ENCODE measurements around the gene DOCK9.

Gene DOCK9

GRCh38 chr13:98803921-98804320, 173.9 kb downstream of the DOCK9 start:
- Histone ChIP-seq H3K4me1 (ENCODE audit: insufficient read depth, low read length) (peaks cover 18% of the 10 kb centered on the region; the same call in 1 of the 2 replicates), H3K36me3 (ENCODE audit: insufficient read depth, low read depth, low read length) (no peaks in the 10 kb centered on the region), H3K27me3 (ENCODE audit: insufficient read depth, low read length) (no peaks in the 10 kb centered on the region), H3K9me3 (ENCODE audit: insufficient read depth, low read depth, low read length) (no peaks in the 10 kb centered on the region), H3K4me3 (ENCODE audit: low read length) (no peak overlapping the region), H3K9ac (ENCODE audit: low read depth, low read length) (no peak overlapping the region), H3K27ac (ENCODE audit: low read length) (no peak overlapping the region)

GRCh38 chr13:98803111-98803561, 174.7 kb downstream of the DOCK9 start:
- Histone ChIP-seq H3K36me3 (ENCODE audit: insufficient read depth, low read depth, low read length) (no peaks in the 10 kb centered on the region), H3K27ac (ENCODE audit: low read length) (no peak overlapping the region), H3K9me3 (ENCODE audit: insufficient read depth, low read depth, low read length) (no peaks in the 10 kb centered on the region), H3K27me3 (ENCODE audit: insufficient read depth, low read length) (no peaks in the 10 kb centered on the region), H3K9ac (ENCODE audit: low read depth, low read length) (no peak overlapping the region), H3K4me1 (ENCODE audit: insufficient read depth, low read length) (peaks cover 14% of the 10 kb centered on the region; the same call in 1 of the 2 replicates), H3K4me3 (ENCODE audit: low read length) (no peak overlapping the region)

- Histone ChIP-seq H3K4me3 (ENCODE audit: low read length) (no peak overlapping the region), H3K36me3 (ENCODE audit: insufficient read depth, low read depth, low read length) (no peaks in the 10 kb centered on the region), H3K9ac (ENCODE audit: low read depth, low read length) (no peak overlapping the region), H3K4me1 (ENCODE audit: insufficient read depth, low read length) (peaks cover 8% of the 10 kb centered on the region; the same call in 1 of the 2 replicates), H3K27me3 (ENCODE audit: insufficient read depth, low read length) (no peaks in the 10 kb centered on the region), H3K27ac (ENCODE audit: low read length) (no peak overlapping the region), H3K9me3 (ENCODE audit: insufficient read depth, low read depth, low read length) (no peaks in the 10 kb centered on the region)
These were observed 175.3 kb downstream of the DOCK9 start for GRCh38 chr13:98802559-98802958.

DNA sequence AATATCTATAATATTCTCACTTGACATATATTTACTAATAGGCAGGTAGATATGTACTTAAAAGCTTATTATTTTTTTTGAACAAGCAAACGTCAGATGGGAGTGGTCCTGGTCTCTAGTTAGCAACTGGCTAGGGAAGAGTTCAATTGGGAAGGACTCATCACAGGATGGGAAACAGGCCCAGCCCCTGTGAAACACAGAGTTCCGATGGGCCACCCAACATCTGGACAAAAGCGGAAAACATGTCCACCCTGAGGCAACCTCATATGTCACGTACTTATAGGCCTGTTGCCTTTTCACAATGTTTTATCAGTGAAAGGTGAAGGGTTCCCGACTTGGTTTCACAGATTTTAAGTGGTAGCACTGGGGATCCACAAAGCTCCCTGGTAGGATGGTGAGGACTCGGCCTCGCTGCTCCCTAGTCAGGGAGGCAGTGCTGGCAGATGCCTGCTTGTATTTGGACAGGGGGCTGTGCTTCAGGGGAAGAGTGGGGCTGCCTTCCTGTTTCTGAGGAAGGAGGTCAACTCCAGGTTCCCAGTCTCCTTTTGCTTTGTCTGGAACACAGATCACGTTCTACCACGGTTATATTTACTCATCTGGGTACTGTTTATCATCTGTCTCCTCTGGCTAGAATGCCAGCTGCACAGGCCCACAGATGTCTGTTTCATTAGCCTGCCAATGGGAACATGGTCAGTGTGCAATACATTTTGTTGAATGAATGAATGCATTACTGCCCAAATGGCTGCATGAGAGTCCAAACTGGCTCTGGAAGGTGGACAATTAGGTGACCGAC, 176.0 kb downstream of the DOCK9 start:
- no peak overlapping the region for H3K9ac ChIP-seq (ENCODE audit: low read depth, low read length)
- H3K36me3 ChIP-seq (ENCODE audit: insufficient read depth, low read depth, low read length), result no peaks in the 10 kb centered on the region
- no peaks in the 10 kb centered on the region for H3K9me3 ChIP-seq (ENCODE audit: insufficient read depth, low read depth, low read length)
- H3K4me3 ChIP-seq (ENCODE audit: low read length), result no peak overlapping the region
- H3K27me3 ChIP-seq (ENCODE audit: insufficient read depth, low read length), result no peaks in the 10 kb centered on the region
- H3K4me1 ChIP-seq (ENCODE audit: insufficient read depth, low read length), result peaks cover under 1% of the 10 kb centered on the region; the same call in 1 of the 2 replicates
- no peak overlapping the region for H3K27ac ChIP-seq (ENCODE audit: low read length)

- H3K9me3 ChIP-seq (ENCODE audit: insufficient read depth, low read depth, low read length), result no peaks in the 10 kb centered on the region
- no peaks in the 10 kb centered on the region for H3K4me1 ChIP-seq (ENCODE audit: insufficient read depth, low read length)
- H3K27me3 ChIP-seq (ENCODE audit: insufficient read depth, low read length), result no peaks in the 10 kb centered on the region
- H3K36me3 ChIP-seq (ENCODE audit: insufficient read depth, low read depth, low read length), result no peaks in the 10 kb centered on the region
- no peak overlapping the region for H3K9ac ChIP-seq (ENCODE audit: low read depth, low read length)
- H3K27ac ChIP-seq (ENCODE audit: low read length), result no peak overlapping the region
- no peak overlapping the region for H3K4me3 ChIP-seq (ENCODE audit: low read length)
These were observed 177.8 kb downstream of the DOCK9 start for GRCh38 chr13:98800078-98800477.

DNA sequence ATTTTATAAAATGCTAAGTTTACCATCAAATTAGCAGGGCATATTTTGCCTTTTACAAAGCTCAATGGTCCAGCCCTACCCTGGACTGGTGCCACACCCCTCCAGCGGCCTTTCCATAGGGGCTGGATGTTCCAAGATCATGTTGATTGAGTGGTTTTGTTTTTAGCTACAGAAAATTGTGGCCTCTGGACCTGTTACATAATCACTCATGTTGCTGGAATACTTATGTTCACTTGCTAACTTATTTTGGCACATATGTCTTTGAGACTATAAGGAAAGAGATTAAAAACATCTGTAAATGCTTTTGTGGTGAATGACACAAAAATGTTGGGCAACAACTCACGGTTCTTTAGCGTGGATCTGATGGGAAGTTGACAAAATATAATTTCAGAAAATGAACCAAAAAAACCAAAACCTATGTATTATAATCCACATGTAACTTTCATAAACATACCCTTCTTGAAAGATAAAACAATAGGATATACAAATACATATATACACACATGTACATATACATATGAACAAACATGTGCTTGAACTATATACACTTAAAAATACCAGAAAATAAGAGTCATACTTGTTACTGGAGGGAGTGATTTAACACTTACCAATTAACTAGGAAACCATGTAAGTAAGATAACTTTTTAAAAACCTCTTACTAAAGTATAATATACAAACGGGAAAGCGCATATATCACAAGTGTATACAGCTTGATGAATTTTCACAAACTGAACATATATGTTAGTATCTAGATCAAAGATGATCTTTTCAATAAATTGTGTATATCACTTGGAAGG, 178.8 kb downstream of the DOCK9 start:
- no peaks in the 10 kb centered on the region for H3K9me3 ChIP-seq (ENCODE audit: insufficient read depth, low read depth, low read length)
- H3K36me3 ChIP-seq (ENCODE audit: insufficient read depth, low read depth, low read length), result no peaks in the 10 kb centered on the region
- H3K27me3 ChIP-seq (ENCODE audit: insufficient read depth, low read length), result no peaks in the 10 kb centered on the region
- no peak overlapping the region for H3K27ac ChIP-seq (ENCODE audit: low read length)
- no peak overlapping the region for H3K4me3 ChIP-seq (ENCODE audit: low read length)
- H3K4me1 ChIP-seq (ENCODE audit: insufficient read depth, low read length), result no peaks in the 10 kb centered on the region
- no peak overlapping the region for H3K9ac ChIP-seq (ENCODE audit: low read depth, low read length)

DNA sequence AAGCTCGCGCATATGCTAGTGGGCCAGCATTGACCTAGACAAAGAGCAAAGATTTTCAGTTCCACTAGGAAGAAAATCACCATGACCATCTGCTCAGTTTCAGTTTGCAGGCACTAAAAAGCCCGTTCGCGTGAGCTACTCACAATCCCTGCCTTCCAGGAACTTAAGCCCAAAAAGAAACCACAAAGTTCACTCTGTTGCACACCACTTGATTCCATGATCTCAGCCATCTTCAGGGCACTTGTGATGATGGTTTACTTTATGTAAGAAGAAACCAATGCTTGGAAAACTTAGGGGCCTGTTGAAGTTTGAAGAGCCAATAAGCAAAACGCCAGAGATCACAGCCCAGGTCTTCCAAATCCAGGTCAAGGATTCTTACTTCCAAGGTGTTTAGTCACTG, 180.4 kb downstream of the DOCK9 start:
- Histone ChIP-seq H3K27ac (ENCODE audit: low read length) (no peak overlapping the region), H3K9me3 (ENCODE audit: insufficient read depth, low read depth, low read length) (no peaks in the 10 kb centered on the region), H3K4me3 (ENCODE audit: low read length) (no peak overlapping the region), H3K4me1 (ENCODE audit: insufficient read depth, low read length) (no peaks in the 10 kb centered on the region), H3K27me3 (ENCODE audit: insufficient read depth, low read length) (no peaks in the 10 kb centered on the region), H3K9ac (ENCODE audit: low read depth, low read length) (no peak overlapping the region), H3K36me3 (ENCODE audit: insufficient read depth, low read depth, low read length) (no peaks in the 10 kb centered on the region)

GRCh38 chr13:98796798-98797197, 181.1 kb downstream of the DOCK9 start:
- Histone ChIP-seq H3K27me3 (ENCODE audit: insufficient read depth, low read length) (no peaks in the 10 kb centered on the region), H3K27ac (ENCODE audit: low read length) (no peak overlapping the region), H3K36me3 (ENCODE audit: insufficient read depth, low read depth, low read length) (no peaks in the 10 kb centered on the region), H3K9ac (ENCODE audit: low read depth, low read length) (no peak overlapping the region), H3K4me1 (ENCODE audit: insufficient read depth, low read length) (no peaks in the 10 kb centered on the region), H3K4me3 (ENCODE audit: low read length) (no peak overlapping the region), H3K9me3 (ENCODE audit: insufficient read depth, low read depth, low read length) (no peaks in the 10 kb centered on the region)

- H3K36me3 ChIP-seq (ENCODE audit: insufficient read depth, low read depth, low read length), result no peaks in the 10 kb centered on the region
- no peak overlapping the region for H3K4me3 ChIP-seq (ENCODE audit: low read length)
- no peak overlapping the region for H3K27ac ChIP-seq (ENCODE audit: low read length)
- no peaks in the 10 kb centered on the region for H3K9me3 ChIP-seq (ENCODE audit: insufficient read depth, low read depth, low read length)
- H3K9ac ChIP-seq (ENCODE audit: low read depth, low read length), result no peak overlapping the region
- no peaks in the 10 kb centered on the region for H3K4me1 ChIP-seq (ENCODE audit: insufficient read depth, low read length)
- H3K27me3 ChIP-seq (ENCODE audit: insufficient read depth, low read length), result no peaks in the 10 kb centered on the region
These were observed 181.7 kb downstream of the DOCK9 start for GRCh38 chr13:98796191-98796590.

DNA sequence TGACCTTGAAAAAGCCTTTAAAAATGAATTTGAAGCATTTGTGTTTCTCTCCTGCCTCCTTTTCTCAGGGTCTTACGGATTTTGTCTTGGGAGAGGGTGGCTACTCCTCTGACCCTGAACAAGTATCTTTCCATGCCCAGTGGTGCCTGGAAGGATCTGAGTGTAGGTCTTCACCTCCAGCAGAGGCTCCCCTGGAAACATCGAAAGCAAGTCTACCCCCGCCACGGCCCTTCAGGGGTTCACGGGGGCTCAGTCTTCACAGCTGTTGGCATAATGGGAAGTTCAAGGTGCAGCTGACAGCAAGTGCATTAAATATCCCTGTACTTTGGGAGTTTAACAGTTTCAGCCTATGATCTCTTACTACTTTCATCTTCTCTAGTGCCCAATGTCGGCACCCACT, 182.6 kb downstream of the DOCK9 start:
- H3K27ac ChIP-seq (ENCODE audit: low read length), result no peak overlapping the region
- H3K4me1 ChIP-seq (ENCODE audit: insufficient read depth, low read length), result no peaks in the 10 kb centered on the region
- no peaks in the 10 kb centered on the region for H3K9me3 ChIP-seq (ENCODE audit: insufficient read depth, low read depth, low read length)

GRCh38 chr13:98794498-98794897, 183.4 kb downstream of the DOCK9 start:
- Histone ChIP-seq H3K4me1 (ENCODE audit: insufficient read depth, low read length) (no peaks in the 10 kb centered on the region), H3K27ac (ENCODE audit: low read length) (no peak overlapping the region), H3K4me3 (ENCODE audit: low read length) (no peak overlapping the region), H3K36me3 (ENCODE audit: insufficient read depth, low read depth, low read length) (no peaks in the 10 kb centered on the region), H3K27me3 (ENCODE audit: insufficient read depth, low read length) (no peaks in the 10 kb centered on the region), H3K9me3 (ENCODE audit: insufficient read depth, low read depth, low read length) (no peaks in the 10 kb centered on the region), H3K9ac (ENCODE audit: low read depth, low read length) (no peak overlapping the region)

More for the DNA sequence above, 182.6 kb downstream of the DOCK9 start:
- Histone ChIP-seq H3K27me3 (ENCODE audit: insufficient read depth, low read length) (no peaks in the 10 kb centered on the region), H3K9ac (ENCODE audit: low read depth, low read length) (no peak overlapping the region), H3K36me3 (ENCODE audit: insufficient read depth, low read depth, low read length) (no peaks in the 10 kb centered on the region), H3K4me3 (ENCODE audit: low read length) (no peak overlapping the region)
